ENCODE data around the gene RAB40C.
A peak's percentile ranks its signal among the peaks of the same experiment; 100 is the strongest.
"Not testable (repeated sequence)": the region's sequence is repeated elsewhere in the genome, so short reads cannot be mapped to it uniquely, and the experiment has no call there.

The RAB40C gene

DNA sequence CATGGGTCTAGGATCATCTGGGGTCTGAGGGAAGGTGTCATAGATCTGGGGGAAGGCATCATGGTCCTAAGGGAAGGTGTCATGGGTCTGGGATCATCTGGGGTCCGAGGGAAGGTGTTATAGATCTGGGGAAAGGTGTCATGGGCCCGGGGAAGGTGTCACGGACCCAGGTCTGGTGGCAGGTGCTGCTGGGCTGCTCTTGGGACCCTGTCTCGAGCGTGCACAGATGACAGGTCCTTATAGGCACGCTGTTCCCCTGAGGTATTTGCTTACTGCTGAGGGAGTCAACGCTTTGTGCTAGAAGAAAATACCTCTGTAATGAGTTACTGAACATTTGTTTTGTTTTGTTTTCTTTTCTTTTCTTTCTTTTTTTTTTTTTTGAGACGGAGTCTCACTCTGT lies 1.4 kb downstream of the RAB40C start:
- no peak for DNase-seq

DNA sequence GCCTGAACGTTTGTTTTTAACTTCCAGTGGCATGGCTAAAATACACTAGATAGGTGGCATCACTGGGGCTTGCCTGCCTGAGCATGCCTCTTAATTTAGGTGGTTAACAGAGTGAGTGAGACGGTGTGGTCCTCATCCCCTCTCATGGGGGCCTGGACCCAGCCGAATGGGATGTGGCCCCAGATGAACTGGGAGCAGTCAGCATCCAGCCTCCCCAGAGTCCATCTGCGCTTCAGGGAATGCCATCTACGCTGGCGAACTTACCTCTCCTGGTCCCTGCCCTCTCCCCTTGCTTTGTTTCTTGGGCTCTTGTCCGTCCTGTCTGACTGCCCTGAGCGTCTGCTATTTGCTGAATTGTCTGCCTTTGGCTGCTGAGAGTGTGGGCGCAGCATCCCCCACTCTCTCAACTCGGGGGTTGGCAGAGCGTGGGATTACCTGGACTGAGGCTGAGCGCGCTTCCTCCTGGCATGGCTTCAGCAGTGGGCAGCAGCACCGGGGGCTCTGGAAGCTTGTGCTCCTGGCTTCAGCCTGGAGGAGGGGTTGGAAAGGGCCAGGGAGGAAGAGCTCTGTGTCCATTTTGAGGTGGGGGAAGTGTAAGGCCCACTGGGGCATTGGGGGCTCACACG lies 2.1 kb downstream of the RAB40C start:
- DNase-seq = no peak

DNA sequence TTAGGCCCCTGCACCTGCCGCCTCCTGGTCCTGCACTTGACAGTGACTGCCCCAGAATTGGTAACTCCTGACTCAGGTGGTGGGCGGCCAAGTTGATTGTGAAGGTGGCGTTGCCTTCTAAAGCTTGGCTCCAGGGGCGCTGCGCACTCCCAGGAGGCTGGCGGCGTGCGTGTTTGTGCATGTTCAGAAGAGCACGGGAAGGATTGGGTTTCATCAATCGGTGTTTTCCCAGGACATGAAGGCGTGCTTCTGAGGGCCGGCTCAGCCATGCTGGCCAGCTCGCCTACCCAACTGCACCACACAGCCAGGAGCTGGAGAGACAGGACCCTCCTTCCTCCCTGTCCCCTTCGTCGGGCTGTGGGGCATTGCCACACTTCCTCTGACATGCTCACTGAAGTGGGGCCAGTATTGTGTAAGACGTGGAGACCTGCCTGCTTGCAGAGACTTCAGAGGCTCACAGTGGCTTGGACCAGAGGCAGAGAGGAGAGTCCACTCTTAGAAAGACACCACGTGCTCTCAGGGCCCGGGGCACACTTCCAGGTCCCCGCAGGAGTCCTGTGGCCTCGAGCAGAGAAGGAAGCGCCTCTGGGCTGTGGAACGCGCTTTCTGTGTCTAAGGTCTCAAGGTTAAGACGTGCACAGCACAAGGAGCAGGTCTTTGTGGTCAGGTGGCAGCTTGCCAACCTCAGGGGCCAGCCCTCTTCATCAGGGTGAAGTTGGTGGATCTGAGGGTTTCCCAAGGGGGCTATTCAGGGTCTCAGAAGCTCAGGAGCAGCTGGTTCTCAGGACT lies 2.8 kb downstream of the RAB40C start:
- DNase-seq = no peak

DNA sequence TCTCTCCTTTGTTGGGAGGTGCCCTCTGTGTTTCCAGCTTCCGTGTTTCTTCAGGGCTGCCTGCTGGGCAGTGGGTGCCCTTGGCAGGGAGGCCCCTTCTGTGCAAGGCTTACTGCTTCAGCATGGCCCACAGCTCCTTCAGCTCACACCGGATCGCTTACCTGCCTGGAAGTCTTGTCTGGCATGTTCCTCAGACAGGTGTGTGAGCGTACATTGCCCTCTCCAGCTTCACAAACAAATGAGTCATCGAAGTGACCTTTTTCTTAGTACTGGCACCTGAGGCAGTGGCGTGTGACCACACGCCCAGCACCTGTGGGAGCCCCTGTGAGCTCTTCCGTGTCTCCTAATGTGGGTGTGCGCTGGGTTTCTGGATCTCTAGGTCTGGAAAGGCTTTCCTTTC lies 3.5 kb downstream of the RAB40C start:
- no peak for DNase-seq

DNA sequence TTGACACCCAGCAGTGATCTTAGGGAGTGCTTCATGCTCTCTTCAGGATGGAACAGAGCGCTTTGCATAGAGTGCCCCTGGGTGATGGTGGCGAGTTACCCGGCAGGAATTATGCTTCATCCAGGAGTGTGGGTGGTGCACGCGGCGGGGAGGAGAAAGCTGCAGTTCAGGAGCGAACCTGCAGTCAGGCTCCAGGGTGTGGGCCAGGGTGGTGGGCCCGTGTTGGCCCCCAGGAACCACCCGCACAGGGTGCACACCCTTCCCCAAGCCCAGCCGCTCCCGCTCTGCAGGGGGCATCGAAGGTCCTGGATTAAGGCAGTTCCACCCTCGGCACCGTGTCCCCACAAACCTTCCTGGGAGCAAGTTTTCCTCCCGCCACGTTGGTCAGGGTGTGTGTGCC lies 3.9 kb downstream of the RAB40C start:
- DNase-seq = no peak

DNA sequence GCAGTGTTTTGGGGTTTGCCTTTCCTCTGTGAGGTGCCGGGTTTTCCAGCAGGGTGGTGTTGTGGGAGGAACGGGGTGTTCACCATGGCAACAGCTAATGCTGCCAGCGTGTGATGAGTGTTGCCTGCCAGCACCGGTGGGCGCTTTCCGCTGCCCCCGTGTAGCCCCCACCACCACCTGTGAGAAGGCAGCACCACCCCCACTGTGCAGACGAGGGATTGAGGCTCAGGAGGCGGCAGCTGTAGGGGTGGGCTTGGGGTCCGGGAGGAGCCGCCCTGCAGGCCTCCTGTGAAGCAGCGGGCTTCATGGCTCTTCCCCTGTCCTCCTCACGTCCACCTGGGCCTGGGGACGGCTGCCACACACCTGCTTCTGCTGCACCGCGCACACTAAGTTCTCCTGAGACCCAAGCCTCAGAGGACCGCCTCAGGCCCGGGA lies 5.2 kb downstream of the RAB40C start:
- no peak for DNase-seq

DNA sequence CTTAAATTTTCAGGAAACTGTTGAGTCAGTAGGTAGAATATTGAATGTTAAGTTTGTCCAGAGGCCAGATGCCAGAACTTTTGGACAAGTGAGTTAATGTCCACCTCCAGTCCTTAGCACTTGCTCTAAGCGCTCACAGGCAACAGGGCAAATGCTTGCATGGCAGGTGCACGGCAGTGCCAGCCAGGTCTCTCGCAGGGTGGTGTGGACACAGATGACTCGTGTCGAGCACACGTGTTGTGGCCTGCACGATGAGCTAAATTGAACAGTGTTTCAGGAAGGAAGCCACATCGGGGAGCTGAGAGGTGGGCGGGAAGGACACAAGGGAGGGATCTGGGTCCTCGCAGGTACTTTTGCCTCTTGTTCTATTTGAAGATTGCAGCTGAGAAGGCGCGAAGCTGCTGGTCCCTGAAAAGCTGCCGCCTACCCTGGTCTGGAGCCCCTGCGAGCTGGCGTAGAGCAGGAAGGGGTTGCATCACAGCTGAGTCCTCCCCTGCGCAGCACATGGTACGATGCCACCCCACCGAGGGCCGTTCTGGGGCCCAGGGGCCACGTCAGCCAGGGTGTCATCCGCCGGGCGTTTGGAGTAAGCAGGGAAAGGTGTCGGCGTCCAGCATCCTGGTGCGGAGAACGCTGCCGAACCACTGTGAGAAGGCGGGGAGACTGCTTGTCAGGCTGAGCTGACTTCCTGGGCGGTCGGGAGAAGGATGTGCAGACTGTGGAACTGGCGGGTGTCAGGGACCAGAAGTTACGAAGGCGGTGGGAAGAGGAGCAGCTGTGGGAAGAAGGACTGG lies 6.3 kb downstream of the RAB40C start:
- DNase-seq = no peak

DNA sequence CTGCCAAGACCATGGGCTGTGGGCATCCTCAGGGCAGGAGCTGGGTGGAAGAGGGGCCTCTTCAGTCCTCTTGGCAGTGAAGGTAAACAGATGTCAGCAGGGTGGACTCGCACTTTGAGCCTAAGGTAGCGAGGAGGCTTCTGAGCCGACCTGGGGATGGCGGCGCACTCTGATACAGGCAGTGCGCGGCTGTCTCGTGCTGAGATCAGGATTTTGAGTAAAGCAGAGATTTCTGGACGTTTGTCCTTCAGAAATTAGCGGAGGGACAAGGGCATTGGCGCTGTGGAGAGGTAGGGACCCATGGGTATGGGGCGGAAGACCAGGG lies 6.8 kb downstream of the RAB40C start:
- no peak for DNase-seq

DNA sequence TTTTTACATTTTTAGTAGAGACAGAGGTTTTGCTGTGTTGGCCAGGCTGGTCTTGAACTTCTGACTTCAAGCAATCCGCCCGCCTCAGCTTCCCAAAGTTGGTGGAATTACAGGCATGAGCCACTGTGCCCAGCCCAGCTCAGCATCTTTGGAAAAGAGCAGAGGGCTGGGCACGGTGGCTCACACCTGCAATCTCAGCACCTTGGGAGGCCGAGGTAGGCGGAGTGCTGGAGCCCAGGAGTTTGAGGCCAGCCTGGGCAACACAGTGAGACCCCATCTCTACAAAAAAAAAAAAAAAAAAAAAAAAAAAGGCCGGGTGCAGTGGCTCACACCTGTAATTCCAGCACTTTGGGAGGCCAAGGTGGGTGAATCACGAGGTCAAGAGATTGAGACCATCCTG lies 7.8 kb downstream of the RAB40C start:
- DNase-seq = not testable (repeated sequence)

DNA sequence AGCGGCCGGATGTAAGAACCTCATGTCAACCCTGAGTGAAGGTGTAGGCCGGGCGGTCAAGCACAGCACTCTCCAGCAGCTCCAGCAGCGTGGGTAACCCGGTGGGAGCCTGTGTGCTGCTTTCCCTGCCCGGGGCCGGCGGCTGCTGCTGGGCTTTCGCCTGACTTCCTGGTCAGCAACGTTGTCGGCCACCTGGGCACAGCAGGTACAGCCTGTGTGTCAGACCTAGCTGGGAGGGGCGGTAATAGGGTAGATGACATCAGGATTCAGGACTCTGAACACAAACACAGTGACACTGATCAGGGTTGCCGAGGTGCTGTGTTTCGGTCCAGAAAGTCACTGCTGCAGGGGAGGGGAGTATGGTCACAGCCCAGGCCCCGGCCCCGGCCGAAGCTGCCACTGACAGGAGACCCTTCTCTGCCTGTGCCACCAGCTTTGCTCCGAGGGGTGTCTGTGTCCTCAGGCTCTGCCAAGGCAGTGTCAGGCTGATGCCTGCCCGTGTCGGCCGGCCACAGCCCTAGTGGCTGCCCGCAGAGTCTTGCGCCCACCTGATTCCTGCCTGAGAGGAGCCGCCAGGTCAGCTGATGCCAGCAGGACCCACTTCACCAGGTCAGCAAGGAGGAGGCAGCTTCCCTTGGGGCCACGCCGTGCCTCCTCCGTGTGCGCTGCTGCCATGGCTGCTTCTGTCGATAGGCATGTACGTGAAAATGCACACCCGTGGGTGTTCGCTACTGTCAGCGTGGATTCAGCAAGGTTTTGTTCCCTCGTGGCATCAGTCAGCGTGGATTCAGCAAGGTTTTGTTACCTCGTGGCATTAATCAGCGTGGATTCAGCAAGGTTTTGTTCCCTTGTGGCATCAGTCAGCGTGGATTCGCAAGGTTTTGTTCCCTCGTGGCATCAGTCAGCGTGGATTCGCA lies 9.2 kb downstream of the RAB40C start:
- DNase-seq = no peak

DNA sequence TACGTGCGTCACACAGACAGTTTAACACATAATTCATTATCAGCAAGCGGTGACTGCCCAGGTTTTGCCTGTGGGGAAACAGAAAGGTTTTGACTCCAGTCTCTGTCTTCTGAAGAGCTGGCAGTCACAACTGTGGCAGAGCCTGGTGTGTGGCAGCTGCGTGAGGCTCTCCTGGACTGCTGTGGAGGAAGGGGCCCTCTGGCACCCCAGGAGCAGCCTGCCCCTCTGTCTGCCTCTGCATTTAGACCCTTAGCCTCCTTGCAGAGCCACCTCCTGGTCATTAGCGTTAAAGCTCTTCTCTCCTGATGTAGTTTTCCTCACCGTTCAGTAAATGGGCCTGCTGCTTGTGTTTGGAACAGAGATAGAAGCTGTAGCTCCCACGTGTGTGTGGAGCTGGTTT lies 10.9 kb downstream of the RAB40C start:
- no peak for DNase-seq

DNA sequence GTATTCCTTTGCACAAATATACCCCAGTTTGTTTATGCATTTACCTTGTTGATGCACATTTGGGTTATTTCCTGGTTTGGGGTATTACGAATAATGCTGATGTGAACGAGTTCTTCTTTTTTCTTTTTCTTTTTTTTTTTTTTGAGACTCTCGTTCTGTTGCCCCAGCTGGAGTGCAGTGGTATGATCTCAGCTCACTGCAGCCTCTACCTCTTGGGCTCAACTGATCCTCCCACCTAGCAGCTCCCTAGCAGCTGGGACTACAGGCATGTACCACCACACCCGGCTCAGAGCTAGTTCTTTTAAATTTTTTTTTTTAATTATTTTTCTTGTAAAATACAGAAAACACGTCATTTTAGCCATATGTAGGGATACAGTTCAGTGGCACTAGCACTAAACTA lies 14.1 kb downstream of the RAB40C start:
- DNase-seq = no peak

DNA sequence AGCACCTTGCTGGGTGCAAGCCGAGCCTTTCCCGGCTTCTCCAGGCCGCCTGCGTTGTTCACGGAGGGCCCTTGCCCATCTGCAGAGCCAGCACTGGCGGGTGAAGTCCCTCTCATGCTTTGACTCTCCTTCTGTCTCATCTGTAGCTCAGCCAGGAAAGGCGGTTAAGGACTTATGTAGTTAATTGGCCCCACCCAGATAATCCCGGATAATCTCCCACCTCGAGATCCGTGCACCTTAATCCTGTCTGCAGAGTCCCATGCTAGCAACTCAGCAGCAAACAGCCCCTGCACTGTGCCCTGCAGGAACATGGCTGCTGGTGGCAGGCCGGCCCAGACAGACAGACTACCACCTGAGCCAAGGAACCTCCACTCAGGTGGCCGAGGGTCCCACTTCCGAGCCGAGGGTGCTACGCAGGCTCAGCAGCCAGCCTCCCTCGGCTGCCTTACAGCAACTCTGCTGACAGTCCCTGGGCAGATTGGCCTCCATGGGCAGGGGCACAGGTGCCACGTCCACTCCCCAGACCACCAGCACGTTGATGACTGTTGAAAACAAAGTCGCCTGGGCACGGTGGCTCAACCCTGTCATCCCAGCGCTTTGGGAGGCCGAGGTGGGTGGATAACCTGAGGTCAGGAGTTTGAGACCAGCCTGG lies 16.9 kb downstream of the RAB40C start:
- DNase-seq = no peak

DNA sequence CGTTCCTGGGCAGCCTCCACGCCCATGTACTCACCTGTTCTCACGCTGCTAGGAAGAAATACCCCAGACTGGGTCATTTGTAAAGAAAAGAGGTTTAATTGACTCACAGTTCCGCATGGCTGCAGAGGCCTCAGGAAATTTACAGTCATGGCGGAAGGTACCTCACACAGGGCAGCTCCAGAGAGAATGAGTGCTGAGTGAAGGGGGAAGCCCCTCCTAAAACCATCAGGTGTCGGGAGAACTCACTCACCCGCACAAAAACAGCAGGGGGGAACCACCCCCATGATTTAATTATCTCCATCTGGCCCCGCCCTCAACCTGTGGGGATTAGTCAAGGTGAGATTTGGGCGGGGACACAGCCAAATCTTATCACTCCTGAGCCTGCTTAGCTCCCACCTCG lies 18.2 kb downstream of the RAB40C start:
- no peak for DNase-seq

DNA sequence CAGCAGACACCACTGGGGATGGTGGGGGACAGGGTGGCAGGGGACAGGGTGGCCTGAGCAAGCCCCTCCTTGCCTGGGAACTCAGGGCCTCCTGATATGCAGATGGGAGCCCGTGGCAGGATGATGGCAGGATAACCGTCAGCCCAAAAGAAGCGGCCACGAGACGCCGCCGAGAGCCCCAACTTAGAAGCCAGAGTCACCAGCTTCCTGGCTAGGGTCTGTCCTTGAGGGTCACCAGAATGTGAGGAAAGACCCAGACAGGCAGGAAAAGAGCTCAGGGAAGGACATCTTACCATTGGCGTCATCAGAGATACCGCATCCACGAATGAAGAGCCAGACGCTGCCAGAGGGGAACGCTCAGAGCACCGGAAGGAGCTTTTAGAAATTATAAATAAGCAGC lies 19.4 kb downstream of the RAB40C start:
- no peak for DNase-seq

DNA sequence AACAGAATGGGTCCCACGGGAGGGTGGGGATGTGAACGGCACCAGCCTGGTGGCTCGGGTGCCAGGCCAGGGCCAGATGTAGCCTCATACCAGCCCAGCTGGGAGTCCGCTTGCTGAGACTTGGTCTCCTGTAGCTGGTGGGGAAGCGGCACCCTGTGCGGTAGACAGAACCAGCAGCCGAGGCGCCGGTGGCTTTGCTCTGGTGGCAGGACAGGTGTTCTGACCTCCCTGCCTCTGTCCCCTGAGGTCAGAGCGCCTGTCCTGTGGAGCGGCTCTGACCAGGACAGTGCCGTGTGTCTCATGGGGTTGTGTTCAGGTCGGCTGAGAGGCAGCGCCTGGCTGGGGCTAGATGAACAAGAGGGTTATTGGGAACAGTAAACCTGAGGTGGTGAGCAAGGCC lies 20.1 kb downstream of the RAB40C start:
- DNase-seq = no peak

DNA sequence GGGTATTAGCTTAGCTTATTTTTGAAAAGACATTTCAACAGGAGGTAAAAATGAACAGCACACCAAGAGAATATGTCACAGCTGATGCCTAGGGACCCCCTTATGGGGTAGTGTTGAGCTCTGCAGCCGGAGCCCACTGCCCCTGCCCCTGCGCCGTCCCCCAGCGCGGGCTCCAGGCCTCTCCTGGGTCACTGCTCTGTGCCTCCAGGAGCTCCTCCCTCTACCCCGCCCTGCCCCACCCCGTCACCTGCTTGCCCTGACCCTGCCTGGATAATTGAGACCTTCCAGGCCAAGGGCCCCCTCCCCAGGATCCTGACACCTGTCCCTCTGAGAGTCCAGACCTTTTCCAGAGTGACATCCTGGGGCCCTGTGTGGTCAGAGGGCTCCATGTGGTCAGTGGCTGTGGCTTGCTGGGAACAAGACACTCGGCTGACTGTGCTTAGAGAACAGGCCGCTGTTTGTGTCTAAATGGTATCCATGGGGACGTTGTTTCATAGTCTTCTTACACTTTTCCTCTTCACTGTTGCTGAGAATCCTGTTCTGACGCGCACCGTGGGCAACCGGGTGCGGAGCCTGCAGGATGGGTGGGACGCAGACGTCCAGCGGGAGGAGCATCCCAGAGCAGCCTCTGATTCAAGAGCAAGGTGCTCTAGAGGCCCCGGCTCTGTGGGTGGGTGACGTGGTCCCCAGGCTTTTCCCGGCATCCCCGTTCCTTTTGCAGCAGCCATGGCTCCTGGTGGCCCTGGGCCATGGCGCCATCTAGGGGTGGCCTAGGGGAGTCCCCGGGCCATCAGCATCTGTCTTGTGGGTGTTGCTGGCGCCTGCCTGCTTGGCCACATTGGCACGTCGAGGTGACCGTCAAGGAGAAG lies 20.9 kb downstream of the RAB40C start:
- DNase-seq = peak; percentile 41

DNA sequence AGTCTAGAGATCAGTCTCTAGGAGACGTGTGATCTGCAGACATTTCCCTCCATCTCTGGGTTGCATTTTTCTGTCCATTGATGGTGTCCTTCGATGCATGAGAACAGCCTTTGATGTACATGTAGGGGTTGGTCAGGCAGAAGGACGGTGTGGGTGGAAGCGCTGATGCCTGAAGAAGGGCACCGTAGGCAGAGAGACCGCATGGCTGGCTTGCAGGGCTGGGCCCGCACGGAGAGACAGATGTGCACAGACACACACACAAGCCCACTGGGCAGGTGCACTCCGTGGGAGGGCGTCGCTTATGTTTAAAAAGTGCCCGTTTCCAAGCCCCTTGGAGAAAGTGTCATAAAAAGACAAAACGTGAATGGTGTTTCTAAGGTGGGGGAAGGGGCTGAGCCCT lies 25.3 kb downstream of the RAB40C start:
- no peak for DNase-seq

DNA sequence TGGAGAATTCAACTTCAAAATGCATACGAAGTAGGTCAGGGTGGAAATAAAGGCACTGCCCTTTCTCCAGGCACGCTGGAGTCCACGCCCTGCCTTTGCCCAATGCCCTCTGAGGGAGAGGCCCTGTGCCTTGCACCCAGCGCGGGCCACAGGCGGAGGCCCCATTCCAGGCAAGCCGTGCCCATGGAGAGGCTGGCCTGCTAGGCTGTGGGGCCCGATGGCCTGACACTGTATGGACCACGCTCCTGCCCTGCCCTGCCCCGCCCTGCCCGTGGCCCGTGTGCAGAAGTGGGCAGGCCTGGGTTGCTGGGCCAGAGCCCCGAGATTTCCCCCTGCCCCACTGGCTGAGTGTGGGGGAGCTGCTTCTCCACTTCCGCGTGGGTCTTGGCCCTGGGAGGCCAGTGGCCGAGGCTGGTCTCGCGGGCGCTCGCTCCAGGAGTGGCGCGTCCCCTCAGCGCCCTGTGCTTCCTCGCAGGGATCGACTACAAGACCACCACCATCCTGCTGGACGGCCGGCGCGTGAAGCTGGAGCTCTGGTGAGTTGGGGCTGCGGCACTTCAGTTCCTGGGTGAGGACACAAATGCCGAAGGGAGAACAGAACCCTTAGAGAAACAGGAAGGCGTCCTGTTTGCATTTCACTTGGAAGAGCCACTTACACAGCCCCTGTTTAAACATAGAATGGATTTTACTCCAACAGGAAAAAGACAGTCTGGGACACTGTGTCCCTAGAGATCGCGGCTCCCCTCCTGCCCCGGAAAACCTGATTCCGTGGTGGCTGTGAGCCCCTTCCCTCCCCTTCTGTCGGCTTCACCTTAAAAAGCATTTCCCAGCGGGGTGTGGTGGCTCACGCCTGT lies 27.1 kb downstream of the RAB40C start:
- DNase-seq = no peak

DNA sequence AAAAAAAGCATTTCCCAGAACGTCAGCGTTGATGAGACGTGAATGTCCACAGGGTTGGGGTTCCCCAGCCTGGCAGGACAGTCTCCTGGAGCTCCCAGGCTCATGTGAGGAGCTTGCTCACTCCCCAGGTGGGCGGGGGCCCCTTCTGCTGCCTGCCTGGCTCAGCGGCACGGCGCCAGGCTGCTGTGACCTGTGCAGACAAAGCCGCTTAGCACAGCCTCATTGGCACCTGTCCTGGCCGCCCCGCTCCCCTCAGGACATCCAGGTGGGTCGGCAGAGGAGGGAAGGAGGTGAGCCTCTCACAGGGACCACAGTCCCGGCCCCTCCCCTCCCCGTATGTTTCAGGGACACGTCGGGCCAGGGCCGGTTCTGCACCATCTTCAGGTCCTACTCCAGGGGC lies 28.0 kb downstream of the RAB40C start:
- no peak for DNase-seq

Data from activated gamma-delta T cell treated with Interleukin-2 at 50 U/mL for 16 hours (primary cell).